HCT116 (cell line): Measurements from ENCODE around the gene KATNAL2. TPM values are rescaled to one million over a fixed set of nuclear protein-coding genes. Genes with fewer than 3 reads are reported as not detected.

Experiments used
- ATAC-seq: fragments of 200-7000 bp; cut with Tn5 transposase; 2 replicates; pipeline ENCODE4 v1.9.1; 2020; ENCODE audit warnings: mild to moderate bottlenecking, moderate library complexity
- BruUV-seq: library from RNA; stranded (reverse); fragments of 400-500 nt; replicated peaks from 2 replicates; lab custom pipeline; 2021; lab: Mats Ljungman, UMichigan
- CTCF ChIA-PET: fragments of 300-600 bp; sonication (Branson Sonifier 250); formaldehyde crosslinking; loops from one replicate; lab custom pipeline; 2021; ENCODE audit warnings: antibody characterized with exemption; lab: Charles Lee
- POLR2A ChIA-PET: fragments of 300-600, 350-600 bp; sonication (Branson Sonifier 250); formaldehyde crosslinking; loops from one replicate; lab custom pipeline; 2021; ENCODE audit warnings: antibody characterized with exemption; lab: Charles Lee
- RAD21 ChIA-PET, 2 experiments: fragments of 300-600 bp; sonication (Branson Sonifier 250); formaldehyde crosslinking; loops; one replicate each; lab custom pipeline; 2023; ENCODE audit warnings: low total read pairs in 2 of 2; ENCODE audit not compliant: uncharacterized antibody in 2 of 2, unreplicated experiment in 2 of 2, low non-redundant PET in 1 of 2; lab: Charles Lee
- DNase-seq: peaks from one replicate; pipeline ENCODE4 v3.0.0-alpha.2; 2010; ENCODE audit warnings: low read depth, low spot score
- H2AFZ ChIP-seq: fragments of 200-600 bp; shearing (Covaris generic), sonication (generic); 2 replicates; pipeline ENCODE4 v1.6.1; 2017; ENCODE audit warnings: low read depth, mixed run types, mixed read lengths, antibody characterized with exemption, low read length; ENCODE audit not compliant: poor library complexity, severe bottlenecking
- H3K27ac ChIP-seq: 2 replicates; pipeline ENCODE4 v1.5.1; 2012; ENCODE audit warnings: low read depth, low read length
- H3K27me3 ChIP-seq: fragments of 200-600 bp; sonication (generic); 2 replicates; pipeline ENCODE4 v1.6.1; 2016; ENCODE audit warnings: mixed run types, low read length, mixed read lengths; ENCODE audit not compliant: insufficient read depth
- H3K36me3 ChIP-seq, 2 experiments: fragments of 200-500 bp in 1 of 2; fragments of 200-600 bp in 1 of 2; sonication (Bioruptor generic) in 1 of 2; sonication (generic) in 1 of 2; 2 replicates each; pipeline versions ENCODE4 v1.5.1 to v1.6.1; 2014 to 2016; ENCODE audit warnings: low read length in 2 of 2, inconsistent platforms in 1 of 2, mixed read lengths in 1 of 2, mixed run types in 1 of 2; ENCODE audit not compliant: insufficient read depth in 2 of 2, control insufficient read depth in 1 of 2
- H3K4me1 ChIP-seq, 2 experiments: fragments of 200-600 bp in 1 of 2; sonication (generic) in 1 of 2; 2 replicates each; pipeline versions ENCODE4 v1.5.1 to v1.6.1; 2012 to 2017; ENCODE audit warnings: low read length in 2 of 2, inconsistent platforms in 1 of 2, mild to moderate bottlenecking in 1 of 2, mixed read lengths in 1 of 2, mixed run types in 1 of 2, moderate library complexity in 1 of 2; ENCODE audit not compliant: insufficient read depth in 2 of 2, control insufficient read depth in 1 of 2
- H3K4me2 ChIP-seq: fragments of 200-600 bp; sonication (generic); 2 replicates; pipeline ENCODE4 v1.6.1; 2017; ENCODE audit warnings: mixed run types, low read length, mixed read lengths
- H3K4me3 ChIP-seq, 2 experiments: fragments of 200-600 bp in 1 of 2; sonication (generic) in 1 of 2; replicated peaks in 1 of 2; 2 replicates each; pipeline ENCODE4 v1.5.1; 2011 to 2016; ENCODE audit warnings: low read length in 2 of 2, control low read depth in 1 of 2, low read depth in 1 of 2, mild to moderate bottlenecking in 1 of 2, mixed read lengths in 1 of 2, mixed run types in 1 of 2
- H3K79me2 ChIP-seq: fragments of 200-600 bp; sonication (generic); 2 replicates; pipeline ENCODE4 v1.6.1; 2017; ENCODE audit warnings: mild to moderate bottlenecking, mixed run types, low read length, moderate library complexity, mixed read lengths; ENCODE audit not compliant: insufficient read depth
- H3K9ac ChIP-seq: fragments of 200-600 bp; sonication (generic); 2 replicates; pipeline ENCODE4 v1.6.1; 2016; ENCODE audit warnings: low read length, mixed read lengths
- H3K9me2 ChIP-seq: fragments of 200-600 bp; sonication (generic), shearing (Covaris generic); 2 replicates; pipeline ENCODE4 v1.6.1; 2017; ENCODE audit warnings: mixed run types, mild to moderate bottlenecking, moderate library complexity; ENCODE audit not compliant: insufficient read depth
- H3K9me3 ChIP-seq, 2 experiments: fragments of 200-500 bp in 1 of 2; fragments of 200-600 bp in 1 of 2; sonication (Bioruptor generic) in 1 of 2; sonication (generic) in 1 of 2; 2 replicates each; pipeline ENCODE4 v1.6.1; 2014 to 2017; ENCODE audit warnings: low read length in 2 of 2, mixed read lengths in 2 of 2, inconsistent platforms in 1 of 2, low read depth in 1 of 2, mild to moderate bottlenecking in 1 of 2, mixed run types in 1 of 2, moderate library complexity in 1 of 2; ENCODE audit not compliant: control insufficient read depth in 1 of 2, insufficient read depth in 1 of 2
- H4K20me1 ChIP-seq: fragments of 200-600 bp; sonication (generic), shearing (Covaris generic); 2 replicates; pipeline ENCODE4 v1.6.1; 2017; ENCODE audit warnings: mixed run types, mild to moderate bottlenecking, moderate library complexity; ENCODE audit not compliant: insufficient read depth
- ATF3 ChIP-seq: IDR thresholded peaks from 2 replicates; pipeline ENCODE4 v1.6.1; 2012
- CBX3 ChIP-seq: IDR thresholded peaks from 2 replicates; pipeline ENCODE4 v1.6.1; 2012; ENCODE audit warnings: low read depth
- CEBPB ChIP-seq: IDR thresholded peaks from 2 replicates; pipeline ENCODE4 v1.6.1; 2012; ENCODE audit warnings: low read depth
- EGR1 ChIP-seq: IDR thresholded peaks from 2 replicates; pipeline ENCODE4 v1.6.1; 2012; ENCODE audit warnings: low read depth
- ELF1 ChIP-seq: IDR thresholded peaks from 2 replicates; pipeline ENCODE4 v1.6.1; 2012; ENCODE audit warnings: low read depth, borderline replicate concordance
- EZH2 ChIP-seq: fragments of 200-600 bp; sonication (generic); IDR thresholded peaks from 2 replicates; pipeline ENCODE4 v1.6.1; 2017; ENCODE audit warnings: antibody characterized with exemption, mixed run types
- EZH2phosphoT487 ChIP-seq: fragments of 200-600 bp; IDR thresholded peaks from 2 replicates; pipeline ENCODE4 v1.6.1; 2018; ENCODE audit warnings: antibody characterized with exemption, borderline replicate concordance
- FOSL1 ChIP-seq: IDR thresholded peaks from 2 replicates; pipeline ENCODE4 v1.6.1; 2012; ENCODE audit warnings: low read depth
- JUND ChIP-seq: IDR thresholded peaks from 2 replicates; pipeline ENCODE4 v1.6.1; 2012
- MAX ChIP-seq: IDR thresholded peaks from 2 replicates; pipeline ENCODE4 v1.6.1; 2012
- POLR2A ChIP-seq: IDR thresholded peaks from 2 replicates; pipeline ENCODE4 v1.7.0; 2011; ENCODE audit warnings: borderline replicate concordance; ENCODE audit not compliant: insufficient read depth, insufficient read length; ENCODE audit errors: extremely low read depth
- POLR2AphosphoS5 ChIP-seq: IDR thresholded peaks from 2 replicates; pipeline ENCODE4 v1.6.1; 2011; ENCODE audit warnings: mild to moderate bottlenecking, low read depth, low read length, moderate library complexity
- RAD21 ChIP-seq: IDR thresholded peaks from 2 replicates; pipeline ENCODE4 v1.6.1; 2012; ENCODE audit warnings: low read depth, mild to moderate bottlenecking
- SIN3A ChIP-seq: IDR thresholded peaks from 2 replicates; pipeline ENCODE4 v1.6.1; 2012; ENCODE audit warnings: low read depth
- SP1 ChIP-seq: IDR thresholded peaks from 2 replicates; pipeline ENCODE4 v1.6.1; 2012; ENCODE audit warnings: low read depth
- SRF ChIP-seq: IDR thresholded peaks from 2 replicates; pipeline ENCODE4 v1.6.1; 2012; ENCODE audit warnings: low read depth
- TCF7L2 ChIP-seq: IDR thresholded peaks from 2 replicates; pipeline ENCODE4 v1.7.0; 2011; ENCODE audit warnings: borderline replicate concordance, inconsistent platforms; ENCODE audit not compliant: insufficient read depth, insufficient read length; ENCODE audit errors: extremely low read depth
- ZFX ChIP-seq: fragments of 450-650 bp; IDR thresholded peaks from 2 replicates; pipeline ENCODE4 v1.6.1; 2017
- ZNF274 ChIP-seq: fragments of 200-500 bp; sonication (Bioruptor generic); IDR thresholded peaks from 2 replicates; pipeline ENCODE4 v1.6.1; 2014; ENCODE audit warnings: mild to moderate bottlenecking, low read depth, low read length, inconsistent platforms
- intact Hi-C: fragments of 100-400 bp; cut with micrococcal nuclease; formaldehyde crosslinking; loops from 2 replicates; pipeline ENCODE4 v1.10.0; 2022
- total RNA-seq: library from RNA; stranded (reverse); gene quantifications from one replicate; pipeline ENCODE4 v1.2.1, GENCODE V29; 2021; ENCODE audit not compliant: unreplicated experiment
- TF ChIP-seq, protein P1 (sequence below): IDR thresholded peaks from 2 replicates; pipeline ENCODE4 v1.6.1; 2011; ENCODE audit warnings: mild to moderate bottlenecking, low read length, moderate library complexity; ENCODE audit not compliant: insufficient replicate concordance; ENCODE audit errors: extremely low read depth

KATNAL2 gene
- total RNA-seq, 1 experiment from 2014 or later, result 2.0 TPM

DNA sequence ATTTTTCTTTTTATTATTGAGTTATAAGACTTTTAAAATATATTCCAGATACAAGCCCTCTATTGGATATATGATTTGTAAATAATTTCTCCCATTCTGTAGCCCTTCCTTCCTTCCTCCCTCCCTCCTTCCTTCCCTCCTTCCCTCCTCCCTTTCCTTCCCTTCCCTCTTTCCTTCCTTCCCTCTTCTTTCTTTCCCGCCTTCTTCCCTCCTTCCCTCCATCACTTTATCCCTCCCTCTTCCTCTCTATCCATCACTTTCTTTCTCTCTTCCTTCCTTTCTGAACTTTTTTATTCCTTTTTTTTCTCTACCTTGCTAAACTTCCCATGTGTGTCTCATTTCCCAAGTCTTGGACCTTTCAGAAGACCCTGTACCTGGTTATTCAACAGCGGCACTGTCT, 163.5 kb downstream of the KATNAL2 start (continued):
- TF ChIP-seq SP1, result no peak
- TF ChIP-seq, protein P1, sequence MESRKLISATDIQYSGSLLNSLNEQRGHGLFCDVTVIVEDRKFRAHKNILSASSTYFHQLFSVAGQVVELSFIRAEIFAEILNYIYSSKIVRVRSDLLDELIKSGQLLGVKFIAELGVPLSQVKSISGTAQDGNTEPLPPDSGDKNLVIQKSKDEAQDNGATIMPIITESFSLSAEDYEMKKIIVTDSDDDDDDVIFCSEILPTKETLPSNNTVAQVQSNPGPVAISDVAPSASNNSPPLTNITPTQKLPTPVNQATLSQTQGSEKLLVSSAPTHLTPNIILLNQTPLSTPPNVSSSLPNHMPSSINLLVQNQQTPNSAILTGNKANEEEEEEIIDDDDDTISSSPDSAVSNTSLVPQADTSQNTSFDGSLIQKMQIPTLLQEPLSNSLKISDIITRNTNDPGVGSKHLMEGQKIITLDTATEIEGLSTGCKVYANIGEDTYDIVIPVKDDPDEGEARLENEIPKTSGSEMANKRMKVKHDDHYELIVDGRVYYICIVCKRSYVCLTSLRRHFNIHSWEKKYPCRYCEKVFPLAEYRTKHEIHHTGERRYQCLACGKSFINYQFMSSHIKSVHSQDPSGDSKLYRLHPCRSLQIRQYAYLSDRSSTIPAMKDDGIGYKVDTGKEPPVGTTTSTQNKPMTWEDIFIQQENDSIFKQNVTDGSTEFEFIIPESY, result no peak
- TF ChIP-seq ZFX, result no peak
- TF ChIP-seq ATF3, result no peak
- TF ChIP-seq CEBPB, result no peak
- TF ChIP-seq SIN3A, result no peak

DNA sequence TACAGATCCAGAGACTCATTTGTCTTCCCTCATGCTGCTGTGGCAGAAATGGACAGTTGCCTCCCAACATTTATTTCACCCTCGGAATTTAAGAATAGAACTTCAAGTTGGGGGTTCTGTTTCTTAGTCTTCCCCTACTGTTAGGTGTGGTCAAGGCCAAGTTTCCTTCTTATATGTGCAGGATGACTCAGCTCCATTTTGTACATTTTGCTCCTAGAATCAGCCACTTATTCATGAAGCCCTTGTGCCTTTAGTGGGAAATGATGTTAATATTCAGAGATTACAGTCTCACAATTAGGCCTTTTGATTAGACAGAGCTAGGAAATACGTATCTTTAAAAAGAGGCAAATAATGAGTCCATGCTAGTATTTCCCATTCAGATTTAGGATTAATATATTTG, 164.2 kb downstream of the KATNAL2 start:
- BruUV-seq, result no TSS peak
- Histone ChIP-seq H3K4me3 (no peak overlapping the region), H3K27ac (no peak overlapping the region), H2AFZ (no peak overlapping the region), H4K20me1 (no peaks in the 10 kb centered on the region), H3K4me1 (no peaks in the 10 kb centered on the region), H3K9me2 (no peaks in the 10 kb centered on the region), H3K79me2 (no peaks in the 10 kb centered on the region), H3K4me2 (no peak overlapping the region), H3K9ac (no peak overlapping the region), H3K36me3 (no peaks in the 10 kb centered on the region), H3K9me3 (no peaks in the 10 kb centered on the region), H3K27me3 (no peaks in the 10 kb centered on the region)
- DNase-seq (no peak), ATAC-seq (no peak)
- ChIA-PET CTCF (interaction anchor here (0.9 kb wide), 1 partner anchor 124 kb away, joined by 3 read pairs; no protein-coding TSS in a partner anchor), RAD21 (no interaction called here), POLR2A (no interaction called here)
- no peak for TF ChIP-seq EGR1
- no peak for TF ChIP-seq TCF7L2
- TF ChIP-seq CBX3, result no peak
- TF ChIP-seq ELF1, result no peak
- no peak for TF ChIP-seq POLR2A
- no peak for TF ChIP-seq SRF
- no peak for TF ChIP-seq ATF3
- no peak for TF ChIP-seq RAD21
- no peak for TF ChIP-seq CEBPB
- TF ChIP-seq JUND, result no peak
- TF ChIP-seq EZH2, result no peak
- TF ChIP-seq SP1, result no peak
- TF ChIP-seq ZFX, result no peak
- TF ChIP-seq ZNF274, result no peak
- no peak for TF ChIP-seq MAX
- no peak for TF ChIP-seq POLR2AphosphoS5
- no peak for TF ChIP-seq EZH2phosphoT487
- TF ChIP-seq FOSL1, result no peak
- intact Hi-C loops, result no loop called here
